Panc1 (cell line): ENCODE measurements around the gene KRT7. TPM values are rescaled to one million over a fixed set of nuclear protein-coding genes. Genes with fewer than 3 reads are reported as not detected.
A peak's percentile ranks its signal among the peaks of the same experiment; 100 is the strongest.

ENCODE experiments used
- ATAC-seq: fragments of 200-7000 bp; cut with Tn5 transposase; 2 replicates; pipeline ENCODE4 v1.9.1; 2020; ENCODE audit warnings: mild to moderate bottlenecking, moderate library complexity
- BruUV-seq: library from RNA; stranded (reverse); fragments of 400-500 nt; replicated peaks from 2 replicates; lab custom pipeline; 2021; lab: Mats Ljungman, UMichigan
- CTCF ChIA-PET: fragments of 300-600 bp; sonication (Branson Sonifier 250); formaldehyde crosslinking; loops from one replicate; lab custom pipeline; 2022; ENCODE audit warnings: antibody characterized with exemption; lab: Charles Lee
- POLR2A ChIA-PET: fragments of 300-600 bp; sonication (Branson Sonifier 250); formaldehyde crosslinking; loops from one replicate; lab custom pipeline; 2022; ENCODE audit warnings: antibody characterized with exemption; lab: Charles Lee
- DNase-seq: peaks from one replicate; pipeline ENCODE4 v3.0.0-alpha.2; 2010; ENCODE audit warnings: low read depth, low spot score
- H3K27ac ChIP-seq: 2 replicates; pipeline ENCODE4 v1.5.1; 2011; ENCODE audit warnings: mild to moderate bottlenecking, low read length, inconsistent platforms
- H3K27me3 ChIP-seq: fragments of 200-500 bp; sonication (Bioruptor generic); 2 replicates; pipeline ENCODE4 v1.6.0; 2014; ENCODE audit warnings: low read length, inconsistent platforms; ENCODE audit not compliant: control insufficient read depth, insufficient read depth
- H3K36me3 ChIP-seq: fragments of 200-500 bp; sonication (Bioruptor generic); 2 replicates; pipeline ENCODE4 v1.5.1; 2014; ENCODE audit warnings: inconsistent platforms, mild to moderate bottlenecking, low read length, moderate library complexity; ENCODE audit not compliant: control insufficient read depth, insufficient read depth
- H3K4me1 ChIP-seq: 2 replicates; pipeline ENCODE4 v1.5.1; 2011; ENCODE audit warnings: inconsistent platforms, mild to moderate bottlenecking, low read length, moderate library complexity; ENCODE audit not compliant: control insufficient read depth, insufficient read depth
- H3K4me3 ChIP-seq, 2 experiments: 2 replicates each; pipeline ENCODE4 v1.5.1; 2011 to 2012; ENCODE audit warnings: low read depth in 2 of 2, low read length in 2 of 2, mild to moderate bottlenecking in 2 of 2, inconsistent platforms in 1 of 2, moderate library complexity in 1 of 2
- H3K9me3 ChIP-seq: fragments of 200-500 bp; sonication (Bioruptor generic); 2 replicates; pipeline ENCODE4 v1.5.1; 2014; ENCODE audit warnings: low read depth, mild to moderate bottlenecking, inconsistent platforms, low read length, moderate library complexity; ENCODE audit not compliant: control insufficient read depth, insufficient read depth
- POLR2AphosphoS5 ChIP-seq: IDR thresholded peaks from 2 replicates; pipeline ENCODE4 v1.6.1; 2012; ENCODE audit warnings: mild to moderate bottlenecking, low read depth, low read length, moderate library complexity
- SIN3A ChIP-seq: IDR thresholded peaks from 2 replicates; pipeline ENCODE4 v1.6.1; 2012; ENCODE audit warnings: low read depth, mild to moderate bottlenecking, low read length, moderate library complexity, borderline replicate concordance; ENCODE audit not compliant: insufficient read depth
- TCF7L2 ChIP-seq: IDR thresholded peaks from 2 replicates; pipeline ENCODE4 v1.6.1; 2011; ENCODE audit warnings: mild to moderate bottlenecking, low read depth, low read length, inconsistent platforms
- in situ Hi-C: cut with HindIII; loops from 2 replicates; pipeline ENCODE4 v1.10.0; 2016; ENCODE audit warnings: low sequenced_read_pairs, low pct_unique_long_range_greater_than_20kb
- intact Hi-C: fragments of 100-400 bp; cut with micrococcal nuclease; formaldehyde crosslinking; loops from one replicate; pipeline ENCODE4 v1.10.0; 2022; ENCODE audit not compliant: unreplicated experiment
- total RNA-seq: library from RNA; stranded (reverse); gene quantifications from one replicate; pipeline ENCODE4 v1.2.1, GENCODE V29; 2021; ENCODE audit not compliant: unreplicated experiment
- TF ChIP-seq, protein P1 (sequence below): fragments of 450-650 bp; IDR thresholded peaks from 2 replicates; pipeline ENCODE4 v1.5.1; 2017; ENCODE audit warnings: mild to moderate bottlenecking
- TF ChIP-seq, protein P2 (sequence below), 2 experiments: IDR thresholded peaks; 2 replicates each; pipeline ENCODE4 v1.6.1; 2011 to 2012; ENCODE audit warnings: low read depth in 2 of 2, control low read depth in 1 of 2, low read length in 1 of 2, mild to moderate bottlenecking in 1 of 2, moderate library complexity in 1 of 2; ENCODE audit not compliant: insufficient read depth in 1 of 2

Gene KRT7
- total RNA-seq, 1 experiment from 2014 or later: 16.8 TPM

DNA sequence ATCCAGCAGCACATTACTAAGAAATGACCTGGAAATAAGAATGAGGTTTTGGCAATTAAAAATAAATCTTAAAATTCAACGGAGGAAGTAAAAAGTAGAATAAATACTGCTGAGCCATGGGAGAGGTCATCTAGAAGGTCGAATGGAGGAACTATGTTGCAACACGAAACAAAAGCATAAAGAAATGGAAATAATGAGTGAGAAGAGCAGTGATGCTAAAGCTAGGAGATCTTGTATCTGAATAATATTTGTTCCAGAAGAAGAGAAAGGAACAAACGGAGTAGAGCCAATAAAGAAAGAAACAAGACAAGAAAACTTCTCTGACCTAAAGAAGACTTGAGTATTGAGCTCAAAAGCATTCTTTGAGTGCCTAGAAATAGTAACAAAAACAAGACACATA, 6.6 kb upstream of the KRT7 start:
- no peak for ATAC-seq
- POLR2A ChIA-PET: no interaction called here
- peak overlapping the region; percentile 59; the same call in 1 of the 2 replicates for H3K27ac ChIP-seq
- intact Hi-C loops (loop anchor here (10.0 kb wide), 1 partner anchor 48 kb away; the partner anchor contains the start of gene KRT86), in situ Hi-C loops (no loop called here)
- BruUV-seq: no TSS peak
- no peaks in the 10 kb centered on the region; the same call in 1 of the 2 replicates for H3K9me3 ChIP-seq
- H3K27me3 ChIP-seq: no peaks in the 10 kb centered on the region
- H3K4me1 ChIP-seq: peaks cover 38% of the 10 kb centered on the region
- TF ChIP-seq TCF7L2 (no peak; the same call in 1 of the 2 replicates), SIN3A (no peak), POLR2AphosphoS5 (no peak)
- TF ChIP-seq, protein P1, sequence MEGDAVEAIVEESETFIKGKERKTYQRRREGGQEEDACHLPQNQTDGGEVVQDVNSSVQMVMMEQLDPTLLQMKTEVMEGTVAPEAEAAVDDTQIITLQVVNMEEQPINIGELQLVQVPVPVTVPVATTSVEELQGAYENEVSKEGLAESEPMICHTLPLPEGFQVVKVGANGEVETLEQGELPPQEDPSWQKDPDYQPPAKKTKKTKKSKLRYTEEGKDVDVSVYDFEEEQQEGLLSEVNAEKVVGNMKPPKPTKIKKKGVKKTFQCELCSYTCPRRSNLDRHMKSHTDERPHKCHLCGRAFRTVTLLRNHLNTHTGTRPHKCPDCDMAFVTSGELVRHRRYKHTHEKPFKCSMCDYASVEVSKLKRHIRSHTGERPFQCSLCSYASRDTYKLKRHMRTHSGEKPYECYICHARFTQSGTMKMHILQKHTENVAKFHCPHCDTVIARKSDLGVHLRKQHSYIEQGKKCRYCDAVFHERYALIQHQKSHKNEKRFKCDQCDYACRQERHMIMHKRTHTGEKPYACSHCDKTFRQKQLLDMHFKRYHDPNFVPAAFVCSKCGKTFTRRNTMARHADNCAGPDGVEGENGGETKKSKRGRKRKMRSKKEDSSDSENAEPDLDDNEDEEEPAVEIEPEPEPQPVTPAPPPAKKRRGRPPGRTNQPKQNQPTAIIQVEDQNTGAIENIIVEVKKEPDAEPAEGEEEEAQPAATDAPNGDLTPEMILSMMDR: no peak
- TF ChIP-seq, protein P2, sequence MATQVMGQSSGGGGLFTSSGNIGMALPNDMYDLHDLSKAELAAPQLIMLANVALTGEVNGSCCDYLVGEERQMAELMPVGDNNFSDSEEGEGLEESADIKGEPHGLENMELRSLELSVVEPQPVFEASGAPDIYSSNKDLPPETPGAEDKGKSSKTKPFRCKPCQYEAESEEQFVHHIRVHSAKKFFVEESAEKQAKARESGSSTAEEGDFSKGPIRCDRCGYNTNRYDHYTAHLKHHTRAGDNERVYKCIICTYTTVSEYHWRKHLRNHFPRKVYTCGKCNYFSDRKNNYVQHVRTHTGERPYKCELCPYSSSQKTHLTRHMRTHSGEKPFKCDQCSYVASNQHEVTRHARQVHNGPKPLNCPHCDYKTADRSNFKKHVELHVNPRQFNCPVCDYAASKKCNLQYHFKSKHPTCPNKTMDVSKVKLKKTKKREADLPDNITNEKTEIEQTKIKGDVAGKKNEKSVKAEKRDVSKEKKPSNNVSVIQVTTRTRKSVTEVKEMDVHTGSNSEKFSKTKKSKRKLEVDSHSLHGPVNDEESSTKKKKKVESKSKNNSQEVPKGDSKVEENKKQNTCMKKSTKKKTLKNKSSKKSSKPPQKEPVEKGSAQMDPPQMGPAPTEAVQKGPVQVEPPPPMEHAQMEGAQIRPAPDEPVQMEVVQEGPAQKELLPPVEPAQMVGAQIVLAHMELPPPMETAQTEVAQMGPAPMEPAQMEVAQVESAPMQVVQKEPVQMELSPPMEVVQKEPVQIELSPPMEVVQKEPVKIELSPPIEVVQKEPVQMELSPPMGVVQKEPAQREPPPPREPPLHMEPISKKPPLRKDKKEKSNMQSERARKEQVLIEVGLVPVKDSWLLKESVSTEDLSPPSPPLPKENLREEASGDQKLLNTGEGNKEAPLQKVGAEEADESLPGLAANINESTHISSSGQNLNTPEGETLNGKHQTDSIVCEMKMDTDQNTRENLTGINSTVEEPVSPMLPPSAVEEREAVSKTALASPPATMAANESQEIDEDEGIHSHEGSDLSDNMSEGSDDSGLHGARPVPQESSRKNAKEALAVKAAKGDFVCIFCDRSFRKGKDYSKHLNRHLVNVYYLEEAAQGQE (IDR thresholded peaks at IDR 0.05; ENCODE audit: insufficient read depth in 1 of 2, low read depth in 2 of 2, low read length in 1 of 2): no peak
- no peaks in the 10 kb centered on the region for H3K36me3 ChIP-seq
- CTCF ChIA-PET: no interaction called here
- no peak for DNase-seq
- no peak overlapping the region for H3K4me3 ChIP-seq

DNA sequence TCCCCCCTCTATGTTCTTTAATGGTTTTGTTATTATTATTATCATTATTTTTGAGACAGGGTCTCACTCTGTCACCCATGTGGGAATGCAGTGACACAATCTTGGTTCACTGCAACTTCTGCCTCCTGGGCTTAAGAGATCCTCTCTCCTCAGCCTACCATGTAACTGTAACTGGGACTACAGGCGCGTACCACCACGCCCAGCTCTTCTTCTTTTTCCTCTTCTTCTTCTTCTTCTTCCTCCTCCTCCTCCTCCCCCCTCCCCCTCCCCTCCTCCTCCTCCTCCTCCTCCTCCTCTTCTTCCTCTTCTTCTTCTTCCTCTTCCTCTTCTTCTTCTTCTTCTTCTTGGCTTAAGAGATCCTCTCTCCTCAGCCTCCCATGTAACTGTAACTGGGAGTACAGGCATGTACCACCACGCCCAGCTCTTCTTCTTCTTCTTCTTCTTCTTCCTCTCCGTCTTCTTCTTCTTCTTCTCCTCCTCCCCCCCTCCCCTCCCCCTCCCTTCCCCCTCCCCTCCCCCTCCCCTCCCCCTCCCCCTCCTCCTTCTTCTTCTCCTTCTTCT, 5.4 kb upstream of the KRT7 start:
- CTCF ChIA-PET: no interaction called here
- DNase-seq (no peak), ATAC-seq (no peak)
- TF ChIP-seq SIN3A: no peak
- TF ChIP-seq, protein P1: no peak
- no peak for TF ChIP-seq TCF7L2
- TF ChIP-seq POLR2AphosphoS5: no peak
- TF ChIP-seq, protein P2 (IDR thresholded peaks at IDR 0.05; ENCODE audit: insufficient read depth in 1 of 2, low read depth in 2 of 2, low read length in 1 of 2): no peak
- in situ Hi-C loops (no loop called here), intact Hi-C loops (loop anchor here (10.0 kb wide), 1 partner anchor 47 kb away; the partner anchor contains the start of gene KRT86)
- BruUV-seq: no TSS peak
- Histone ChIP-seq H3K4me1 (peaks cover 39% of the 10 kb centered on the region), H3K36me3 (no peaks in the 10 kb centered on the region), H3K9me3 (no peaks in the 10 kb centered on the region; the same call in 1 of the 2 replicates), H3K4me3 (no peak overlapping the region), H3K27me3 (no peaks in the 10 kb centered on the region), H3K27ac (peak overlapping the region; percentile 59; the same call in 1 of the 2 replicates)
- POLR2A ChIA-PET: interaction anchor here (0.6 kb wide), 1 partner anchor 40 kb away, joined by 5 read pairs; no protein-coding TSS in a partner anchor
